Stomach (tissue), 9 donors: Measurements from ENCODE around the gene DNAL4. TPM values are rescaled to one million over a fixed set of nuclear protein-coding genes. Genes with fewer than 3 reads are reported as not detected.

ENCODE experiments used
- DNase-seq, 2 donors: peaks; one replicate each; pipeline versions ENCODE4 v3.0.0 to v3.0.0-alpha.2; 2013 to 2019
- H3K27ac ChIP-seq, 5 donors: fragments of 200-600 bp in 4 of 5; sonication (generic) in 4 of 5; one replicate each; pipeline ENCODE4 v1.5.1; 2013 to 2019; ENCODE audit warnings: mild to moderate bottlenecking in 1 of 5, moderate library complexity in 1 of 5
- H3K27me3 ChIP-seq, 3 donors: fragments of 200-600 bp; sonication (generic); one replicate each; pipeline ENCODE4 v1.5.1; 2017 to 2019; ENCODE audit warnings: mixed run types in 1 of 3
- H3K36me3 ChIP-seq, 4 donors: fragments of 200-600 bp; sonication (generic); 1 replicate in 3 of 4; 2 replicates in 1 of 4; pipeline ENCODE4 v1.5.1; 2016 to 2019
- H3K4me1 ChIP-seq, 4 donors: fragments of 200-600 bp; sonication (generic); one replicate each; pipeline ENCODE4 v1.5.1; 2016 to 2019
- H3K4me3 ChIP-seq, 4 donors: fragments of 200-600 bp; sonication (generic) in 3 of 4; one replicate each; pipeline ENCODE4 v1.5.1; 2016 to 2019; ENCODE audit warnings: mild to moderate bottlenecking in 1 of 4
- H3K9me3 ChIP-seq, 4 donors: fragments of 200-600 bp; sonication (generic); one replicate each; pipeline ENCODE4 v1.5.1; 2016 to 2019
- CTCF ChIP-seq, 7 experiments: fragments of 450-650 bp in 4 of 7; fragments of 200-600 bp in 3 of 7; sonication (generic) in 3 of 7; IDR thresholded peaks; one replicate each; pipeline ENCODE4 v1.5.1; 2016 to 2019; ENCODE audit warnings: antibody characterized with exemption in 7 of 7, control low read depth in 2 of 7, mild to moderate bottlenecking in 1 of 7
- EP300 ChIP-seq: sonication (generic); formaldehyde crosslinking; IDR thresholded peaks from one replicate; pipeline ENCODE4 v1.6.1; 2017; ENCODE audit warnings: antibody characterized with exemption
- POLR2A ChIP-seq, 4 donors: fragments of 450-650 bp; IDR thresholded peaks; one replicate each; pipeline ENCODE4 v1.6.1; 2016; ENCODE audit warnings: antibody characterized with exemption in 4 of 4, control low read depth in 2 of 4, mild to moderate bottlenecking in 1 of 4, moderate library complexity in 1 of 4
- POLR2AphosphoS5 ChIP-seq, 3 donors: sonication (generic); formaldehyde crosslinking; IDR thresholded peaks; one replicate each; pipeline ENCODE4 v1.6.1; 2016; ENCODE audit warnings: antibody characterized with exemption in 3 of 3
- WGBS, 5 donors: extraction: QIAGEN DNeasy Blood & Tissue Kit in 3 of 5; methylation state at CpG; one replicate each; pipeline versions ENCODE4 v1.1.5 to v1.1.7; 2013 to 2018; 5-methylcytosine and 5-hydroxymethylcytosine counted together
- intact Hi-C: fragments of 100-400 bp; cut with DNase I; formaldehyde crosslinking; loops from one replicate; pipeline ENCODE4 v1.15.1; 2023; ENCODE audit warnings: low total_unique reads
- polyA plus RNA-seq, 3 donors: library from polyadenylated mRNA; stranded (reverse); fragments of 200-250 nt; gene quantifications; one replicate each; pipeline ENCODE4 v1.2.3, GENCODE V29; 2013
- total RNA-seq, 5 donors: library from RNA; depleted of rRNA; stranded (reverse); fragments of >200 nt; gene quantifications; one replicate each; pipeline versions ENCODE4 v1.1.0 to v1.2.3, GENCODE V29; 2014 to 2016
- donor health status: healthy with polysubstance abuse.
- donor health status: Bipolar disorder and iron deficiency.
- donor health status: healthy.

DNAL4 gene
- total and polyA plus RNA-seq, 8 donors, result 0.58 to 33.0 (median 15.9) TPM

GRCh38 chr22:38748487-38749136, 45.3 kb downstream of the DNAL4 start:
- intact Hi-C loops, result no loop called here
- Histone ChIP-seq H3K9me3 (no peaks in the 10 kb centered on the region), H3K36me3 (peaks cover 89 to 94% (median 93%) of the 10 kb centered on the region in 4 donors), H3K4me3 (no peak overlapping the region), H3K27me3 (no peaks in the 10 kb centered on the region), H3K27ac (no peak overlapping the region), H3K4me1 (peaks cover 17 to 36% (median 32%) of the 10 kb centered on the region in 4 donors)
- WGBS, 5 donors, result 75 to 86% (median 82%) methylated on average over 12 to 14 of the region's 14 CpGs
- no peak for TF ChIP-seq POLR2A (IDR thresholded peaks at IDR 0.05)
- DNase-seq, result no peak

GRCh38 chr22:38745676-38746460, 48.1 kb downstream of the DNAL4 start:
- Histone ChIP-seq H3K4me3 (no peak overlapping the region), H3K36me3 (peaks cover 96 to 100% (median 100%) of the 10 kb centered on the region in 4 donors)
- intact Hi-C loops, result no loop called here

GRCh38 chr22:38744981-38745380, 49.0 kb downstream of the DNAL4 start:
- no peak for DNase-seq
- TF ChIP-seq CTCF (IDR thresholded peaks at IDR 0.05) (no peak), POLR2A (IDR thresholded peaks at IDR 0.05) (no peak), EP300 (no peak), POLR2AphosphoS5 (IDR thresholded peaks at IDR 0.05) (no peak)
- intact Hi-C loops, result no loop called here
- Histone ChIP-seq H3K27ac (no peak overlapping the region), H3K36me3 (peaks cover 96 to 100% (median 100%) of the 10 kb centered on the region in 4 donors), H3K4me3 (no peak overlapping the region), H3K9me3 (no peaks in the 10 kb centered on the region), H3K4me1 (no peaks in the 10 kb centered on the region), H3K27me3 (no peaks in the 10 kb centered on the region)
- 73 to 92% (median 89%) methylated on average over 6 of the region's 6 CpGs for WGBS, 5 donors

More at GRCh38 chr22:38745676-38746460, 48.1 kb downstream of the DNAL4 start:
- Histone ChIP-seq H3K27me3 (no peaks in the 10 kb centered on the region), H3K27ac (no peak overlapping the region), H3K4me1 (peaks cover 2 to 8% (median 6%) of the 10 kb centered on the region in 4 donors), H3K9me3 (no peaks in the 10 kb centered on the region)
- no peak for TF ChIP-seq POLR2A (IDR thresholded peaks at IDR 0.05)
- no peak for TF ChIP-seq POLR2AphosphoS5 (IDR thresholded peaks at IDR 0.05)
- TF ChIP-seq CTCF (IDR thresholded peaks at IDR 0.05), result no peak
- no peak for TF ChIP-seq EP300
- WGBS, 5 donors, result 86 to 95% (median 91%) methylated on average over 11 to 14 of the region's 14 CpGs
- DNase-seq, result no peak

GRCh38 chr22:38742176-38742942, 51.6 kb downstream of the DNAL4 start:
- no peaks in the 10 kb centered on the region for H3K9me3 ChIP-seq
- no peak for TF ChIP-seq POLR2AphosphoS5 (IDR thresholded peaks at IDR 0.05)
- no peak for TF ChIP-seq POLR2A (IDR thresholded peaks at IDR 0.05)
- no peak for TF ChIP-seq EP300
- TF ChIP-seq CTCF (IDR thresholded peaks at IDR 0.05), result no peak
- no peak overlapping the region for H3K4me3 ChIP-seq
- H3K36me3 ChIP-seq, result peaks cover 96 to 100% (median 100%) of the 10 kb centered on the region in 4 donors
- no peaks in the 10 kb centered on the region for H3K27me3 ChIP-seq
- 89 to 94% (median 92%) methylated on average over 20 to 25 of the region's 25 CpGs for WGBS, 5 donors
- no peak overlapping the region for H3K27ac ChIP-seq
- intact Hi-C loops, result no loop called here
- no peaks in the 10 kb centered on the region for H3K4me1 ChIP-seq
- DNase-seq, result no peak
